GM12878 (cell line): Measurements from ENCODE around the gene CDR2L. TPM values are rescaled to one million over a fixed set of nuclear protein-coding genes. Genes with fewer than 3 reads are reported as not detected.

Experiments
- ATAC-seq: fragments of 200-7000 bp; cut with Tn5 transposase; 3 replicates; pipeline ENCODE4 v1.9.1; 2020; ENCODE audit warnings: mild to moderate bottlenecking, moderate library complexity
- BruUV-seq: library from RNA; stranded (reverse); fragments of 400-500 nt; replicated peaks from 2 replicates; lab custom pipeline; 2021; lab: Mats Ljungman, UMichigan
- CTCF ChIA-PET: fragments of 300-600 bp; sonication (Branson Sonifier 250); formaldehyde crosslinking; extraction: SDS; loops from one replicate; lab custom pipeline; 2021; ENCODE audit warnings: inconsistent platforms; lab: Yijun Ruan, JAX
- POLR2A ChIA-PET: fragments of 350-600 bp; formaldehyde crosslinking; extraction: SDS; loops from one replicate; lab custom pipeline; 2021; ENCODE audit warnings: inconsistent platforms; lab: Charles Lee
- RAD21 ChIA-PET: fragments of 300-600 bp; sonication (Branson Sonifier 250); formaldehyde crosslinking; loops from one replicate; lab custom pipeline; 2023; ENCODE audit warnings: antibody characterized with exemption; ENCODE audit not compliant: unreplicated experiment; lab: Charles Lee
- SMC1A ChIA-PET: fragments of 300-600 bp; sonication (Branson Sonifier 250); formaldehyde crosslinking; loops from one replicate; lab custom pipeline; 2023; ENCODE audit not compliant: unreplicated experiment, uncharacterized antibody; lab: Charles Lee
- DNase-seq: peaks from one replicate; pipeline ENCODE4 v3.0.0-alpha.2; 2011; ENCODE audit warnings: low read depth, low spot score
- FAIRE-seq: peaks from 3 replicates; lab custom pipeline; 2011; peaks lifted over from hg19 to GRCh38; lab: Jason Lieb, UNC
- H2AFZ ChIP-seq: 2 replicates; pipeline ENCODE4 v1.6.0; 2011; ENCODE audit warnings: low read depth, low read length, control low read depth; ENCODE audit not compliant: control insufficient read depth
- H3K27ac ChIP-seq: 2 replicates; pipeline ENCODE4 v1.5.1; 2011; ENCODE audit warnings: control low read depth; ENCODE audit not compliant: control insufficient read depth, insufficient read depth
- H3K27me3 ChIP-seq, 2 experiments: replicated peaks in 1 of 2; 2 replicates each; pipeline versions ENCODE4 v1.6.0 to v1.6.1; 2011; ENCODE audit warnings: low read length in 1 of 2; ENCODE audit not compliant: control insufficient read depth in 2 of 2, insufficient read depth in 2 of 2
- H3K36me3 ChIP-seq, 2 experiments: 2 replicates each; pipeline ENCODE4 v1.5.1; 2011; ENCODE audit warnings: low read length in 1 of 2; ENCODE audit not compliant: control insufficient read depth in 2 of 2, insufficient read depth in 2 of 2
- H3K4me1 ChIP-seq: 2 replicates; pipeline ENCODE4 v1.6.1; 2011; ENCODE audit warnings: mild to moderate bottlenecking, low read length, moderate library complexity, mixed read lengths; ENCODE audit not compliant: control insufficient read depth, insufficient read depth
- H3K4me2 ChIP-seq: 2 replicates; pipeline ENCODE4 v1.6.0; 2011; ENCODE audit warnings: control low read depth; ENCODE audit not compliant: control insufficient read depth, insufficient read depth
- H3K4me3 ChIP-seq: fragments of 200-600 bp; sonication (generic); 2 replicates; pipeline ENCODE4 v1.5.1; 2016
- H3K79me2 ChIP-seq: 2 replicates; pipeline ENCODE4 v1.6.0; 2011; ENCODE audit warnings: low read length; ENCODE audit not compliant: control insufficient read depth, insufficient read depth
- H3K9ac ChIP-seq: 2 replicates; pipeline ENCODE4 v1.8.0; 2011; ENCODE audit warnings: low read length, control low read depth, mixed read lengths; ENCODE audit not compliant: control insufficient read depth, insufficient read depth
- H3K9me3 ChIP-seq: replicated peaks from 3 replicates; pipeline ENCODE4 v1.5.1; 2011; ENCODE audit warnings: mild to moderate bottlenecking, low read length; ENCODE audit not compliant: control insufficient read depth, insufficient read depth
- H4K20me1 ChIP-seq: 2 replicates; pipeline ENCODE4 v1.6.0; 2011; ENCODE audit not compliant: control insufficient read depth, insufficient read depth
- CHD4 ChIP-seq: fragments of 200-600 bp; sonication (generic); IDR thresholded peaks from 2 replicates; pipeline ENCODE4 v1.6.1; 2016; ENCODE audit warnings: mild to moderate bottlenecking
- E2F4 ChIP-seq: IDR thresholded peaks from 2 replicates; pipeline ENCODE4 v1.6.1; 2012; ENCODE audit warnings: low read depth, low read length, improper control_type of control experiment
- HDGF ChIP-seq: fragments of 450-650 bp; IDR thresholded peaks from 2 replicates; pipeline ENCODE4 v1.6.1; 2016; ENCODE audit warnings: antibody characterized with exemption
- NKRF ChIP-seq: fragments of 450-650 bp; conservative IDR thresholded peaks from 2 replicates; pipeline ENCODE4 v1.6.1; 2017; ENCODE audit warnings: mild to moderate bottlenecking, moderate library complexity
- WGBS: methylation state at CpG from one replicate; pipeline ENCODE4 v1.1.6; 2016; ENCODE audit warnings: low lambda C conversion rate; ENCODE audit not compliant: insufficient replicate concordance, insufficient coverage; ENCODE audit errors: missing lambda C conversion rate; 5-methylcytosine and 5-hydroxymethylcytosine counted together
- in situ Hi-C: fragments of 300-500 bp; cut with MboI; formaldehyde crosslinking; loops from 9 replicates; pipeline ENCODE4 v1.14.3; 2018; ENCODE audit warnings: mixed read lengths
- intact Hi-C: fragments of 100-400 bp; cut with micrococcal nuclease; formaldehyde crosslinking; loops from one replicate; pipeline ENCODE4 v1.14.2; 2022; ENCODE audit not compliant: unreplicated experiment
- polyA plus RNA-seq, 11 experiments: library from polyadenylated mRNA; depleted of rRNA in 4 of 11; unstranded in 6 of 11; stranded (reverse) in 5 of 11; fragments of >200 nt; fragmentation: Nextera tagmentation in 4 of 11; fragmentation: Illumina TruSeq in 1 of 11; extraction: Ambion mirVana in 4 of 11; extraction: Trizol in 1 of 11; gene quantifications; 1 replicate in 1 of 11; 2 replicates in 10 of 11; pipeline versions ENCODE4 v1.2.1 to v1.2.3, GENCODE V29; 2011 to 2016; ENCODE audit warnings: inconsistent platforms in 2 of 11, missing spikeins in 2 of 11, low read depth in 1 of 11
- total RNA-seq, 4 experiments: library from RNA; depleted of rRNA in 3 of 4; stranded (reverse); fragments of >200 nt in 3 of 4; fragmentation: Illumina TruSeq in 1 of 4; extraction: Trizol in 1 of 4; gene quantifications; 2 replicates each; pipeline versions ENCODE4 v1.2.1 to v1.2.3, GENCODE V29; 2013 to 2021

CDR2L gene
- total and polyA plus RNA-seq, 10 of the 15 experiments (the other 5 are each of a cell fraction or from before 2014, with no cell fraction given): 0.03 to 0.18 (median 0.04) TPM; not detected in 6

DNA sequence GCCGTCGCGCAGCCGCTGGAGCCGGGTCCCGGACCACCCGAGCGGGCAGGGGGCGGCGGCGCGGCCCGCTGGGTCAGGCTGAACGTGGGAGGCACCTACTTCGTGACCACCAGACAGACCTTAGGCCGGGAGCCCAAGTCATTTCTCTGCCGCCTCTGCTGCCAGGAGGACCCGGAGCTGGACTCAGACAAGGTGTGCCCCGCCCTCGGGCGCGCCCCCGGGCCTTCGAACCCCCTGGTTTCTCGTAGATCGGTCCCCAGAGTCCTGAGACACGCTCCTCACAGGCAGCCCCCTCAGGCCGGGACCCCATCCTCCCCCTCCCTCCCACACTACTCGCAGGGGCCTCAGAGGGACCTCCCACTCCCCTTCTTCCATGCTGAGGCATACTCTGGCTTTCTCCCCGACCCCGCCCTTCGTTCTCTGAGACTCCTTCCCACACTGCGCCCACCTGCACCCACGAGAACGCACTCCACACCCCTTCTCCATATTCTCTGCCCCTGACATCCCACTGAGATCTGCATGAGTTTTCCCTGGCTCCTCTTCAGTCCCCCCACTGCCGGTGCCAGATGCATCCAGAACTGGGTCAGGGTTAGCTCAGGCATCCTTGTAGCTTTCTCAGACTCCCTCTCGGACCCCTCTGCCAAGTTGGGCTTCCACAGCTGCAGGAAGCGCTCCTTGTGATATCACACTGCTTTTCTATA is 60.1 kb downstream of the CDR2L start:
- peak overlapping the region; percentile 97 for H3K4me3 ChIP-seq
- SMC1A ChIA-PET: interaction anchor here (1.0 to 2.5 kb wide), 5 partner anchors 15 to 86 kb away, joined by 4 to 11 read pairs (median 5); partner anchors contain the start of gene MRPL58
- DNase-seq: no peak
- TF ChIP-seq CHD4: no peak
- TF ChIP-seq E2F4: no peak
- TF ChIP-seq HDGF: peak; percentile 38; the same call in 1 of the 2 replicates
- peak; percentile 52; the same call in 1 of the 2 replicates for TF ChIP-seq NKRF
- TF ChIP-seq, all 136 proteins: peak for 2
- in situ Hi-C loops: no loop called here
- BruUV-seq: no TSS peak
- no peaks in the 10 kb centered on the region for H3K27me3 ChIP-seq
- RAD21 ChIA-PET: interaction anchor here (0.5 to 4.3 kb wide), 5 partner anchors 37 to 86 kb away, joined by 4 to 22 read pairs (median 5); no protein-coding TSS in a partner anchor
- FAIRE-seq (no peak), ATAC-seq (no peak)
- no peaks in the 10 kb centered on the region for H3K9me3 ChIP-seq
- WGBS: 3% methylated on average over 21 of the region's 38 CpGs
- CTCF ChIA-PET: interaction anchor here (1.2 to 2.7 kb wide), 5 partner anchors 12 to 86 kb away, joined by 3 to 16 read pairs (median 5); partner anchors contain the start of gene MRPL58
- POLR2A ChIA-PET: interaction anchor here (0.9 to 1.8 kb wide), 9 partner anchors 9 to 202 kb away, joined by 3 to 7 read pairs (median 3); partner anchors contain the start of genes CDR2L, FDXR and MRPL58
- peaks cover 22% of the 10 kb centered on the region for H3K79me2 ChIP-seq
- H2AFZ ChIP-seq: peak overlapping the region; percentile 65
- H3K4me1 ChIP-seq: peaks cover 3% of the 10 kb centered on the region
- peak overlapping the region; percentile 87 for H3K4me2 ChIP-seq
- peak overlapping the region; percentile 80 for H3K9ac ChIP-seq
- no peaks in the 10 kb centered on the region; a peak in 1 of 4 replicates for H3K36me3 ChIP-seq
- intact Hi-C loops: loop anchor here (1.0 kb wide), 1 partner anchor 13 kb away; no protein-coding TSS in a partner anchor
- no peaks in the 10 kb centered on the region for H4K20me1 ChIP-seq
- H3K27ac ChIP-seq: peak overlapping the region; percentile 64; the same call in 1 of the 2 replicates
